Natural killer cell (primary cell): ENCODE measurements around the gene PHACTR2. TPM values are rescaled to one million over a fixed set of nuclear protein-coding genes. Genes with fewer than 3 reads are reported as not detected.
A peak's percentile ranks its signal among the peaks of the same experiment; 100 is the strongest.

Experiments
- ATAC-seq, 3 donors: fragments of 150-1000 bp in 2 of 3; fragments of 200-7000 bp in 1 of 3; cut with Tn5 transposase; 1 replicate in 1 of 3; 2 replicates in 2 of 3; pipeline ENCODE4 v1.10.0; 2021; ENCODE audit warnings: mild to moderate bottlenecking in 2 of 3, moderate library complexity in 2 of 3
- DNase-seq, 2 donors: peaks; one replicate each; pipeline versions ENCODE4 v3.0.0 to v3.0.0-alpha.2; 2013 to 2021; ENCODE audit warnings: mixed read lengths in 1 of 2
- H3K27ac ChIP-seq: one replicate; pipeline ENCODE4 v1.5.1; 2013; ENCODE audit warnings: mild to moderate bottlenecking, low read length
- H3K27me3 ChIP-seq: one replicate; pipeline ENCODE4 v1.6.1; 2013; ENCODE audit warnings: low read length; ENCODE audit not compliant: control insufficient read depth, insufficient read depth
- H3K36me3 ChIP-seq: one replicate; pipeline ENCODE4 v1.6.1; 2013; ENCODE audit warnings: low read length; ENCODE audit not compliant: control insufficient read depth, insufficient read depth
- H3K4me1 ChIP-seq: one replicate; pipeline ENCODE4 v1.6.1; 2013; ENCODE audit warnings: low read length; ENCODE audit not compliant: control insufficient read depth, insufficient read depth
- H3K4me3 ChIP-seq: one replicate; pipeline ENCODE4 v1.5.1; 2013; ENCODE audit warnings: low read length
- H3K9me3 ChIP-seq: one replicate; pipeline ENCODE4 v1.6.1; 2013; ENCODE audit warnings: low read length; ENCODE audit not compliant: control insufficient read depth, insufficient read depth
- H3K27ac Mint-ChIP-seq, 2 donors: one replicate each; pipeline ENCODE4 v1.8.0; 2022; ENCODE audit warnings: mild to moderate bottlenecking in 2 of 2, mixed read lengths in 2 of 2, moderate library complexity in 1 of 2
- H3K27me3 Mint-ChIP-seq, 2 donors: one replicate each; pipeline ENCODE4 v1.8.0; 2022; ENCODE audit warnings: low read depth in 2 of 2, mixed read lengths in 2 of 2
- H3K36me3 Mint-ChIP-seq: one replicate; pipeline ENCODE4 v1.8.0; 2022; ENCODE audit warnings: mixed read lengths
- H3K4me1 Mint-ChIP-seq, 2 donors: one replicate each; pipeline ENCODE4 v1.8.0; 2022; ENCODE audit warnings: mixed read lengths in 2 of 2
- H3K4me3 Mint-ChIP-seq: one replicate; pipeline ENCODE4 v1.8.0; 2022; ENCODE audit warnings: mild to moderate bottlenecking, moderate library complexity, mixed read lengths
- H3K9me3 Mint-ChIP-seq, 2 donors: one replicate each; pipeline ENCODE4 v1.8.0; 2022; ENCODE audit warnings: mixed read lengths in 2 of 2
- CTCF ChIP-seq: fragments of 200-600 bp; IDR thresholded peaks from one replicate; pipeline ENCODE4 v1.8.0; 2022; ENCODE audit warnings: antibody characterized with exemption
- WGBS: methylation state at CpG from one replicate; pipeline ENCODE4 v1.1.7; 2013; ENCODE audit warnings: missing lambda C conversion rate; ENCODE audit not compliant: insufficient coverage; 5-methylcytosine and 5-hydroxymethylcytosine counted together
- intact Hi-C: fragments of 100-400 bp; cut with micrococcal nuclease; formaldehyde crosslinking; loops from one replicate; pipeline ENCODE4 v1.14.2; 2022
- total RNA-seq, 4 donors: library from RNA; stranded (reverse); fragments of 120-200 nt in 1 of 4; gene quantifications; one replicate each; pipeline versions ENCODE4 v1.2.3 to v1.2.4, GENCODE V29; 2013 to 2022

PHACTR2 gene
- total RNA-seq, 3 donors from 2014 or later (not counting 1 experiment from before 2014, with no cell fraction given): 23.8 to 32.7 (median 24.9) TPM

GRCh38 chr6:143839196-143839595 lies 161.4 kb downstream of the PHACTR2 start:
- Histone ChIP-seq H3K27me3 (no peaks in the 10 kb centered on the region), H3K9me3 (no peaks in the 10 kb centered on the region), H3K4me3 (no peak overlapping the region), H3K27ac (no peak overlapping the region), H3K4me1 (peaks cover 16% of the 10 kb centered on the region), H3K36me3 (no peaks in the 10 kb centered on the region)
- H3K4me1 Mint-ChIP-seq: peaks cover 14% of the 10 kb centered on the region in 2 donors
- no peak for DNase-seq
- H3K27me3 Mint-ChIP-seq: peaks cover 0 to 5% of the 10 kb centered on the region in 2 donors
- H3K36me3 Mint-ChIP-seq: no peaks in the 10 kb centered on the region
- H3K9me3 Mint-ChIP-seq: no peaks in the 10 kb centered on the region
- TF ChIP-seq CTCF: no peak
- WGBS: 95% methylated on average over 4 of the region's 4 CpGs
- H3K4me3 Mint-ChIP-seq: no peak overlapping the region
- H3K27ac Mint-ChIP-seq: no peak overlapping the region
- no peak for ATAC-seq
- intact Hi-C loops: no loop called here

GRCh38 chr6:143840595-143841265 lies 163.0 kb downstream of the PHACTR2 start:
- Mint-ChIP-seq H3K27ac (peak overlapping the region in 1 of 2 donors; percentile 63), H3K4me1 (peaks cover 17 to 18% of the 10 kb centered on the region in 2 donors), H3K27me3 (peaks cover 0 to 5% of the 10 kb centered on the region in 2 donors), H3K36me3 (no peaks in the 10 kb centered on the region), H3K4me3 (peak overlapping the region; percentile 65), H3K9me3 (no peaks in the 10 kb centered on the region)
- no peak for TF ChIP-seq CTCF
- no peak for DNase-seq
- no peak overlapping the region for H3K4me3 ChIP-seq
- H3K27me3 ChIP-seq: no peaks in the 10 kb centered on the region
- H3K4me1 ChIP-seq: peaks cover 21% of the 10 kb centered on the region
- H3K36me3 ChIP-seq: peaks cover 9% of the 10 kb centered on the region
- no peaks in the 10 kb centered on the region for H3K9me3 ChIP-seq
- 92% methylated on average over 6 of the region's 6 CpGs for WGBS
- no peak overlapping the region for H3K27ac ChIP-seq
- no peak for ATAC-seq
- intact Hi-C loops: loop anchor here (5.0 to 10.0 kb wide), 2 partner anchors 266 to 388 kb away; partner anchors contain the start of genes ADAT2 and PEX3

GRCh38 chr6:143842461-143842901 lies 164.7 kb downstream of the PHACTR2 start:
- H3K27me3 ChIP-seq: no peaks in the 10 kb centered on the region
- H3K4me3 ChIP-seq: peak overlapping the region; percentile 98
- Mint-ChIP-seq H3K9me3 (no peaks in the 10 kb centered on the region), H3K4me1 (peaks cover 17 to 18% of the 10 kb centered on the region in 2 donors), H3K27ac (peak overlapping the region; percentile 94), H3K4me3 (peak overlapping the region; percentile 93), H3K36me3 (no peaks in the 10 kb centered on the region), H3K27me3 (peaks cover 0 to 5% of the 10 kb centered on the region in 2 donors)
- no peak for DNase-seq
- H3K9me3 ChIP-seq: no peaks in the 10 kb centered on the region
- peak overlapping the region; percentile 94 for H3K27ac ChIP-seq
- H3K4me1 ChIP-seq: peaks cover 21% of the 10 kb centered on the region
- WGBS: 55% methylated on average over 6 of the region's 7 CpGs
- peak; percentile 13 to 29 (median 28) for ATAC-seq
- peaks cover 27% of the 10 kb centered on the region for H3K36me3 ChIP-seq
- intact Hi-C loops: loop anchor here (5.0 to 10.0 kb wide), 2 partner anchors 268 to 390 kb away; partner anchors contain the start of genes ADAT2 and PEX3
- no peak for TF ChIP-seq CTCF
